Spleen (tissue), 11 donors: ENCODE measurements around the gene MLLT11. TPM values are rescaled to one million over a fixed set of nuclear protein-coding genes. Genes with fewer than 3 reads are reported as not detected.
A peak's percentile ranks its signal among the peaks of the same experiment; 100 is the strongest.

ENCODE experiments used
- DNase-seq: peaks from one replicate; pipeline ENCODE4 v3.0.0-alpha.2; 2020
- H3K27ac ChIP-seq, 8 donors: fragments of 200-600 bp; sonication (generic) in 7 of 8; 1 replicate in 4 of 8; 2 replicates in 4 of 8; pipeline versions ENCODE4 v1.5.0 to v1.8.0; 2016 to 2021; ENCODE audit warnings: inconsistent platforms in 4 of 8, mild to moderate bottlenecking in 4 of 8, moderate library complexity in 1 of 8
- H3K27me3 ChIP-seq, 7 donors: fragments of 200-600 bp; sonication (generic) in 6 of 7; replicated peaks in 1 of 7; 1 replicate in 4 of 7; 2 replicates in 3 of 7; pipeline versions ENCODE4 v1.5.0 to v1.8.0; 2016 to 2021; ENCODE audit warnings: inconsistent platforms in 3 of 7, mild to moderate bottlenecking in 1 of 7
- H3K36me3 ChIP-seq, 6 donors: fragments of 200-600 bp; sonication (generic) in 5 of 6; 1 replicate in 4 of 6; 2 replicates in 2 of 6; pipeline versions ENCODE4 v1.5.0 to v1.8.0; 2016 to 2021; ENCODE audit warnings: inconsistent platforms in 2 of 6
- H3K4me1 ChIP-seq, 6 donors: fragments of 200-600 bp; sonication (generic) in 5 of 6; 1 replicate in 3 of 6; 2 replicates in 3 of 6; pipeline versions ENCODE4 v1.5.0 to v1.8.0; 2016 to 2021; ENCODE audit warnings: inconsistent platforms in 3 of 6
- H3K4me3 ChIP-seq, 8 donors: fragments of 200-600 bp; sonication (generic) in 7 of 8; 1 replicate in 4 of 8; 2 replicates in 4 of 8; pipeline versions ENCODE4 v1.5.0 to v1.8.0; 2016 to 2021; ENCODE audit warnings: inconsistent platforms in 4 of 8, mild to moderate bottlenecking in 4 of 8, moderate library complexity in 2 of 8
- H3K9me3 ChIP-seq, 8 donors: fragments of 200-600 bp; sonication (generic) in 7 of 8; 1 replicate in 4 of 8; 2 replicates in 4 of 8; pipeline versions ENCODE4 v1.5.0 to v1.8.0; 2016 to 2021; ENCODE audit warnings: inconsistent platforms in 4 of 8
- POLR2A ChIP-seq, 3 donors: fragments of 450-650 bp; IDR thresholded peaks; one replicate each; pipeline ENCODE4 v1.5.1; 2017; ENCODE audit warnings: antibody characterized with exemption in 3 of 3, mild to moderate bottlenecking in 1 of 3
- POLR2AphosphoS5 ChIP-seq, 3 donors: sonication (generic); formaldehyde crosslinking; IDR thresholded peaks; one replicate each; pipeline ENCODE4 v1.5.1; 2017; ENCODE audit warnings: antibody characterized with exemption in 3 of 3
- WGBS, 5 donors: extraction: QIAGEN DNeasy Blood & Tissue Kit in 3 of 5; methylation state at CpG; one replicate each; pipeline versions ENCODE4 v1.1.5 to v1.1.7; 2013 to 2018; 5-methylcytosine and 5-hydroxymethylcytosine counted together
- intact Hi-C: fragments of 100-400 bp; cut with DNase I; formaldehyde crosslinking; loops from one replicate; pipeline ENCODE4 v1.15.0; 2023; ENCODE audit warnings: low total_unique reads
- polyA plus RNA-seq, 3 donors: library from polyadenylated mRNA; stranded (reverse); fragments of 200-250 nt; gene quantifications; one replicate each; pipeline ENCODE4 v1.2.1, GENCODE V29; 2013
- total RNA-seq, 7 donors: library from RNA; depleted of rRNA in 3 of 7; stranded (reverse); fragments of >200 nt in 3 of 7; fragmentation: NEBNext Ultra II Directional in 4 of 7; extraction: Animal tissue kit (Norgen Biotek cat#: 25700) in 4 of 7; gene quantifications; one replicate each; pipeline versions ENCODE4 v1.1.0 to v1.2.1, GENCODE V29; 2016 to 2021
- TF ChIP-seq, protein P1 (sequence below), 11 experiments: fragments of 200-600 bp in 7 of 11; fragments of 450-650 bp in 4 of 11; sonication (generic) in 4 of 11; IDR thresholded peaks in 8 of 11; conservative IDR thresholded peaks in 3 of 11; 1 replicate in 7 of 11; 2 replicates in 4 of 11; pipeline versions ENCODE4 v1.4.0 to v1.8.0; 2016 to 2021; ENCODE audit warnings: antibody characterized with exemption in 11 of 11, inconsistent platforms in 4 of 11, mild to moderate bottlenecking in 1 of 11
- donor health status: healthy with polysubstance abuse.
- donor health status: DM: no; HTN: no; CAD: no; lungs with moderate emphysema.
- donor health status: DM: no; HTN: no; CAD: no.
- donor health status: Bipolar disorder and iron deficiency.
- donor health status: healthy.
- donor health status: DM: no; HTN: no; CAD: no.
- donor health status: DM: yes; HTN: yes; CAD: no.

Gene MLLT11
- total and polyA plus RNA-seq, 10 donors, result 0.50 to 2.6 (median 0.82) TPM

DNA sequence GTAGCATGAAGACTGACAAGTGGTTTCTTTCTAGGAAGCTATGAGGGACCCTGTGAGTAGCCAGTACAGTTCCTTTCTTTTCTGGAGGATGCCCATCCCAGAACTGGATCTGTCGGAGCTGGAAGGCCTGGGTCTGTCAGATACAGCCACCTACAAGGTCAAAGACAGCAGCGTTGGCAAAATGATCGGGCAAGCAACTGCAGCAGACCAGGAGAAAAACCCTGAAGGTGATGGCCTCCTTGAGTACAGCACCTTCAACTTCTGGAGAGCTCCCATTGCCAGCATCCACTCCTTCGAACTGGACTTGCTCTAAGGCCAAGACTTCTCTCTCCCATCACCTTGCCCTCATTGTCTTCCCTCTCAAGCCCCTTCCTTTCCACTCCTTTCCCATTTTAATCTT lies 7.0 kb downstream of the MLLT11 start:
- H3K27ac ChIP-seq, result no peak overlapping the region
- no peak overlapping the region for H3K4me3 ChIP-seq
- WGBS, 5 donors, result 86 to 92% (median 89%) methylated on average over 4 of the region's 4 CpGs
- no peaks in the 10 kb centered on the region for H3K9me3 ChIP-seq
- H3K27me3 ChIP-seq, result no peaks in the 10 kb centered on the region
- TF ChIP-seq POLR2AphosphoS5 (IDR thresholded peaks at IDR 0.05) (no peak), POLR2A (IDR thresholded peaks at IDR 0.05) (no peak)
- TF ChIP-seq, protein P1, sequence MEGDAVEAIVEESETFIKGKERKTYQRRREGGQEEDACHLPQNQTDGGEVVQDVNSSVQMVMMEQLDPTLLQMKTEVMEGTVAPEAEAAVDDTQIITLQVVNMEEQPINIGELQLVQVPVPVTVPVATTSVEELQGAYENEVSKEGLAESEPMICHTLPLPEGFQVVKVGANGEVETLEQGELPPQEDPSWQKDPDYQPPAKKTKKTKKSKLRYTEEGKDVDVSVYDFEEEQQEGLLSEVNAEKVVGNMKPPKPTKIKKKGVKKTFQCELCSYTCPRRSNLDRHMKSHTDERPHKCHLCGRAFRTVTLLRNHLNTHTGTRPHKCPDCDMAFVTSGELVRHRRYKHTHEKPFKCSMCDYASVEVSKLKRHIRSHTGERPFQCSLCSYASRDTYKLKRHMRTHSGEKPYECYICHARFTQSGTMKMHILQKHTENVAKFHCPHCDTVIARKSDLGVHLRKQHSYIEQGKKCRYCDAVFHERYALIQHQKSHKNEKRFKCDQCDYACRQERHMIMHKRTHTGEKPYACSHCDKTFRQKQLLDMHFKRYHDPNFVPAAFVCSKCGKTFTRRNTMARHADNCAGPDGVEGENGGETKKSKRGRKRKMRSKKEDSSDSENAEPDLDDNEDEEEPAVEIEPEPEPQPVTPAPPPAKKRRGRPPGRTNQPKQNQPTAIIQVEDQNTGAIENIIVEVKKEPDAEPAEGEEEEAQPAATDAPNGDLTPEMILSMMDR (IDR thresholded peaks at IDR 0.05 in 8 of 11, conservative IDR thresholded peaks at IDR 0.05 in 3 of 11), result no peak
- intact Hi-C loops, result no loop called here
- no peaks in the 10 kb centered on the region for H3K36me3 ChIP-seq
- no peak for DNase-seq
- peaks cover 5 to 24% (median 19%) of the 10 kb centered on the region in 6 donors for H3K4me1 ChIP-seq

DNA sequence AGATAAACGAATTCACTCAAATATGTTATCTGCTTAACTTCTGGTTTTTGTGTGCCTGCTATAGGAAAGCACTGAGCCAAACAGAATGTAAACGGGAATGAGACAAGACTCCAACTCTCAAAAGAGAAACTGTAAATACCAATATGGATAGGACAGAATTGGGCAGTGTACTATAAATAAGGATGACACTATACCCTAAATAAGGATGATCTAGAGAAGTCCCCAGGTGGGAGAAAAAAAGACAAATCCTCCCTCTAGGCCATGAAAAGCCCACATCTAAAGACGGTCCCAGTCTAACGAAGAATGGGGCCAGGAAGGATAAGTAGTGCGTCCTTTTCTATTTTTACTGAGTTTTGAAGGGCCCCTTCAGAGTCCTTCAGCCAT lies 8.9 kb downstream of the MLLT11 start:
- H3K36me3 ChIP-seq, result peaks cover 0 to 12% (median 0%) of the 10 kb centered on the region in 6 donors
- peaks cover 5 to 34% (median 21%) of the 10 kb centered on the region in 6 donors for H3K4me1 ChIP-seq
- intact Hi-C loops, result no loop called here
- 81 to 87% (median 84%) methylated on average over 5 of the region's 5 CpGs for WGBS, 5 donors
- H3K9me3 ChIP-seq, result no peaks in the 10 kb centered on the region
- peak overlapping the region in 3 of 8 donors; percentile 96 to 98 (median 96) for H3K27ac ChIP-seq
- no peak for DNase-seq
- no peak for TF ChIP-seq POLR2AphosphoS5 (IDR thresholded peaks at IDR 0.05)
- peak overlapping the region in 1 of 8 donors; percentile 72 for H3K4me3 ChIP-seq
- H3K27me3 ChIP-seq, result no peaks in the 10 kb centered on the region

DNA sequence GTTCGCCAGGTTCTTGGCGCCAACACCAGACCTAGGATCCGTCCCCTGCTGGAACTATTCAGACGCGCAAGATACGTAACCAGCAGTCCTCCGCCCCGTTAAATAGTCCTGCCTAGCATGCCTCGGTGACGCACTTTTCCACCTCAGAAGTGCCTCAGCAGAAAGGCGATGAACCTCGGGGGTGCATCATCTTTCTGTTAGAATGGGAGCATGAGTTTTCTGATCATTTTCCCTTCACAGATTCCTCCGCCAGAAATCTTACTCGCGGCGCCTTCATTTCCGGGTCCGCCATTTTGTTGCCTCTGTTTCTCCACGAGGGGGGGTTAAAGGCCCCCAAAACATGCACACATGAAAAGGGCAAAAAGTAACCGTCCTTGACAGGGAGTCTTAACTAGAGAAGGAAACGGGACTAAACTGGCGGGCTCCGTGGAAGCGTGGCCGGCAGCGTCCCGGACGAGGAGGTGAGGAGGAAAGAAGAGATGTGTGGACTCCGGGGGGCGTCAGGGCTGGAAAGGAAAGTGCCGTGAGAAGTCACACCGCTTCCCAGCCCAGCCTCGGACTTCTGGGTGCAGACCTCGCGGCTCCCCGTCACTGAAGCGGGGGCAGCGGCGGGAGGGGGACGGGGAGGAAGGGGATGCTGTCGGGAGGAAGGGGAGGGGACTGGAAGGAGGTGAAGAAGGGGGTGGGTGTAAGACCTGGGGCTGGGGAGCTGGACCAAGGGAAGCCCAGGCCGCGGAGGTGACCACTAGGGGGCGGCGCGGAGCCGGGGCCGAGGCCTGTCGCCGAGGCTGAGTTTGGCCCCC lies 10.5 kb downstream of the MLLT11 start, which contains the start of gene GABPB2:
TSS of gene GABPB2 (plus strand) at position 288 of the 803 bp plus-strand sequence. CDS start 17,429 bp downstream, outside the sequence.
- TF ChIP-seq POLR2A (IDR thresholded peaks at IDR 0.05), result peak in 2 of 3 donors; percentile 58
- TF ChIP-seq POLR2AphosphoS5 (IDR thresholded peaks at IDR 0.05), result peak; percentile 93 to 97 (median 93)
- TF ChIP-seq, protein P1 (IDR thresholded peaks at IDR 0.05 in 8 of 11, conservative IDR thresholded peaks at IDR 0.05 in 3 of 11), result peak; percentile 81 to 97 (median 94)
- DNase-seq, result peak; percentile 97
- Histone ChIP-seq H3K9me3 (no peaks in the 10 kb centered on the region), H3K4me3 (peak within 1 kb of the TSS; percentile 68 to 95 (median 81)), H3K36me3 (peaks cover 0 to 24% (median 0%) of the 10 kb centered on the region in 6 donors), H3K27me3 (no peaks in the 10 kb centered on the region), H3K27ac (peak within 1 kb of the TSS; percentile 96 to 99 (median 98)), H3K4me1 (peaks cover 5 to 34% (median 21%) of the 10 kb centered on the region in 6 donors)
- WGBS, 5 donors, result 0 to 1% (median 1%) methylated on average over 49 to 50 of the region's 50 CpGs
- intact Hi-C loops, result no loop called here

DNA sequence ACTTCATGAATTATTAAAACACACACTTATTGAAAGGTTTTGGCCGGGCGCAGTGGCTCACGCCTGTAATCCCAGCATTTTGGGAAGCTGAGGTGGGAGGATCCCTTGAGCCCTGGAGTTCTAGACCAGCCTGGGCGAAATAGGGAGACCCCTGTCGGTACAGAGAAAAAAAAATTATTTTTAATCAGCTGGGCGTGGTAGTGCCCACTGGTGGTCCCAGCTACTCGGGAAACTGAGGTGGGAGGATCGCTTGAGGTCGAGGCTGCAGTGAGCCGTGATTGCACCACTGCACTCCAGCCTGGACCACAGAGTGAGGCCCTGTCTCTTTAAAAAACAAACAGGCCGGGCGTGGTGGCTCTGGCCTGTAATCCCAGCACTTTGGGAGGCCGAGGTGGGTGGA lies 12.0 kb downstream of the MLLT11 start:
- WGBS, 5 donors, result 76 to 88% (median 83%) methylated on average over 13 of the region's 13 CpGs
- no peak for DNase-seq
- H3K36me3 ChIP-seq, result peaks cover 0 to 24% (median 0%) of the 10 kb centered on the region in 6 donors
- no peaks in the 10 kb centered on the region for H3K9me3 ChIP-seq
- no peaks in the 10 kb centered on the region for H3K27me3 ChIP-seq
- H3K4me3 ChIP-seq, result no peak overlapping the region
- peak overlapping the region in 4 of 8 donors; percentile 96 to 99 (median 97) for H3K27ac ChIP-seq
- TF ChIP-seq, protein P1 (IDR thresholded peaks at IDR 0.05 in 8 of 11, conservative IDR thresholded peaks at IDR 0.05 in 3 of 11), result no peak
- TF ChIP-seq POLR2AphosphoS5 (IDR thresholded peaks at IDR 0.05) (no peak), POLR2A (IDR thresholded peaks at IDR 0.05) (no peak)
- peaks cover 5 to 34% (median 21%) of the 10 kb centered on the region in 6 donors for H3K4me1 ChIP-seq
- intact Hi-C loops, result no loop called here
